CD4-positive, alpha-beta memory T cell (primary cell): ENCODE data around the gene FHOD1. TPM values are rescaled to one million over a fixed set of nuclear protein-coding genes. Genes with fewer than 3 reads are reported as not detected.

Source experiments
- CTCF ChIA-PET: fragments of 350-600 bp; sonication (Branson Sonifier 250); formaldehyde crosslinking; loops from one replicate; lab custom pipeline; 2021; ENCODE audit warnings: inconsistent platforms; ENCODE audit not compliant: partially characterized antibody; lab: Charles Lee
- POLR2A ChIA-PET: fragments of 350-600 bp; sonication (Branson Sonifier 250); formaldehyde crosslinking; loops from one replicate; lab custom pipeline; 2021; ENCODE audit not compliant: partially characterized antibody; lab: Charles Lee
- DNase-seq, 5 donors: peaks; one replicate each; pipeline versions ENCODE4 v3.0.0 to v3.0.0-alpha.2; 2020 to 2022; ENCODE audit warnings: mixed read lengths in 1 of 5
- H3K27ac ChIP-seq: one replicate; pipeline ENCODE4 v1.7.0; 2013; ENCODE audit warnings: low read depth, low read length
- H3K27me3 ChIP-seq: 2 replicates; pipeline ENCODE4 v1.7.0; 2013; ENCODE audit warnings: mild to moderate bottlenecking, low read length, moderate library complexity; ENCODE audit not compliant: insufficient read depth
- H3K36me3 ChIP-seq: 2 replicates; pipeline ENCODE4 v1.7.0; 2013; ENCODE audit warnings: mild to moderate bottlenecking, low read length, moderate library complexity; ENCODE audit not compliant: insufficient read depth
- H3K4me1 ChIP-seq: 2 replicates; pipeline ENCODE4 v1.7.0; 2013; ENCODE audit warnings: mild to moderate bottlenecking, low read length, moderate library complexity; ENCODE audit not compliant: insufficient read depth
- H3K4me3 ChIP-seq, 2 donors: one replicate each; pipeline ENCODE4 v1.7.0; 2013; ENCODE audit warnings: low read length in 2 of 2, mild to moderate bottlenecking in 1 of 2
- H3K9me3 ChIP-seq, 2 donors: one replicate each; pipeline ENCODE4 v1.7.0; 2013; ENCODE audit warnings: low read length in 2 of 2, control low read depth in 1 of 2; ENCODE audit not compliant: control insufficient read depth in 1 of 2
- H3K27ac Mint-ChIP-seq, 7 donors: one replicate each; pipeline ENCODE4 v1.8.0; 2020 to 2021; ENCODE audit warnings: mixed read lengths in 7 of 7, mild to moderate bottlenecking in 6 of 7, inconsistent platforms in 3 of 7, moderate library complexity in 3 of 7
- H3K27me3 Mint-ChIP-seq, 2 donors: one replicate each; pipeline ENCODE4 v1.8.0; 2020 to 2021; ENCODE audit warnings: mixed read lengths in 2 of 2
- H3K36me3 Mint-ChIP-seq, 2 donors: one replicate each; pipeline ENCODE4 v1.8.0; 2020 to 2021; ENCODE audit warnings: mixed read lengths in 2 of 2, inconsistent platforms in 1 of 2, mild to moderate bottlenecking in 1 of 2
- H3K4me1 Mint-ChIP-seq, 4 donors: one replicate each; pipeline ENCODE4 v1.8.0; 2020 to 2021; ENCODE audit warnings: mixed read lengths in 4 of 4, mild to moderate bottlenecking in 1 of 4
- H3K4me3 Mint-ChIP-seq, 8 donors: one replicate each; pipeline ENCODE4 v1.8.0; 2020 to 2021; ENCODE audit warnings: mixed read lengths in 8 of 8, mild to moderate bottlenecking in 7 of 8, moderate library complexity in 6 of 8, inconsistent platforms in 3 of 8
- H3K9me3 Mint-ChIP-seq, 8 donors: one replicate each; pipeline ENCODE4 v1.8.0; 2020 to 2021; ENCODE audit warnings: mixed read lengths in 8 of 8, mild to moderate bottlenecking in 5 of 8, inconsistent platforms in 3 of 8, moderate library complexity in 1 of 8
- intact Hi-C: fragments of 100-400 bp; cut with micrococcal nuclease; formaldehyde crosslinking; loops from one replicate; pipeline ENCODE4 v1.15.1; 2023
- polyA plus RNA-seq, 2 donors: library from polyadenylated mRNA; unstranded; fragments of 300-500 nt; fragmentation: Illumina TruSeq; gene quantifications; one replicate each; pipeline ENCODE4 v1.2.3, GENCODE V29; 2021
- total RNA-seq, 2 experiments: library from RNA; stranded (reverse); gene quantifications; one replicate each; pipeline ENCODE4 v1.2.3, GENCODE V29; 2021

Gene FHOD1
- total and polyA plus RNA-seq, 4 experiments from 2014 or later = 3.3 to 63.3 (median 31.0) TPM

DNA sequence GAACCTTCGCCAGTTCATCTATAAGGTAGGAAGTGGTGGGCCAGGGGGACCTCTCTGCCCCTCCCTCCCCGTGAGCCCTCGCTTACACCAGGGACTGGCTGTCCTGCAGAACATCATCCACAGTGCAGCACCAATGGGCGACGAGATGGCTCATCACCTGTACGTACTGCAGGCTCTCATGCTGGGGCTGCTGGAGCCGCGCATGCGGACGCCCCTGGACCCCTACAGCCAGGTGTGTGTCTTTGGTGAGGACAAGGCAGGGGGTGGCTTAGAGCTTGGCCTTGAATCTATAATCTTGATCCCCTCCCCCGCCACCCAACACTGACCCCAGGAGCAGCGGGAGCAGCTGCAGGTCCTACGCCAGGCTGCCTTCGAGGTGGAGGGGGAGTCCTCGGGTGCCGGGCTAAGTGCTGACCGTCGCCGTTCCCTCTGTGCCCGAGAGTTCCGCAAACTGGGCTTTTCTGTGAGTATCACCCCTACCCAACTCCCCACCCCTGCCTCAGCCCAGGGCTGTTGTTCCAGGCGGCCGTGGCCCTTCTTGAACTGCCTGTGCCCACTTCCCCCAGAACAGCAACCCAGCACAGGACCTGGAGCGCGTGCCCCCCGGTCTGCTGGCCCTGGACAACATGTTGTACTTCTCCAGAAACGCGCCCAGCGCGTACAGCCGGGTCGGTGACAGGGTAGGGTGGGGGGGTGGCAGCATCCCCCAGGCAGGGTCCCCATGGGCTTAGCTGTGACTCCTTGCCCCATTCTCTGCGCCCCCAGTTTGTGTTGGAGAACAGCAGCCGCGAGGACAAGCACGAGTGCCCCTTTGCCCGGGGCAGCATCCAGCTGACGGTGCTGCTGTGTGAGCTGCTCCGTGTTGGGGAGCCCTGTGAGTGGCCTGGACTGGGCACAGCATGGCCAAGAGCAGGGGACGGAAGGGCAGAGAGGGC lies 45.6 kb downstream of the FHOD1 start:
- H3K4me1 Mint-ChIP-seq = peaks cover 1 to 15% (median 7%) of the 10 kb centered on the region in 4 donors
- no peak for DNase-seq
- H3K27me3 Mint-ChIP-seq = no peaks in the 10 kb centered on the region
- ChIA-PET POLR2A (interaction anchor here (1.0 to 2.1 kb wide), 4 partner anchors 9 to 43 kb away, joined by 3 to 10 read pairs (median 4); partner anchors contain the start of genes E2F4 and TMEM208), CTCF (interaction anchor here (0.7 kb wide), 1 partner anchor 77 kb away, joined by 3 read pairs; no protein-coding TSS in a partner anchor)
- intact Hi-C loops = no loop called here
- Histone ChIP-seq H3K4me3 (no peak overlapping the region), H3K4me1 (no peaks in the 10 kb centered on the region), H3K9me3 (no peaks in the 10 kb centered on the region), H3K27ac (no peak overlapping the region), H3K27me3 (no peaks in the 10 kb centered on the region), H3K36me3 (peaks cover 36% of the 10 kb centered on the region)
- peaks cover 9 to 39% of the 10 kb centered on the region in 2 donors for H3K36me3 Mint-ChIP-seq
- no peak overlapping the region for H3K4me3 Mint-ChIP-seq
- H3K9me3 Mint-ChIP-seq = no peaks in the 10 kb centered on the region
- peak overlapping the region in 1 of 7 donors; percentile 29 for H3K27ac Mint-ChIP-seq

DNA sequence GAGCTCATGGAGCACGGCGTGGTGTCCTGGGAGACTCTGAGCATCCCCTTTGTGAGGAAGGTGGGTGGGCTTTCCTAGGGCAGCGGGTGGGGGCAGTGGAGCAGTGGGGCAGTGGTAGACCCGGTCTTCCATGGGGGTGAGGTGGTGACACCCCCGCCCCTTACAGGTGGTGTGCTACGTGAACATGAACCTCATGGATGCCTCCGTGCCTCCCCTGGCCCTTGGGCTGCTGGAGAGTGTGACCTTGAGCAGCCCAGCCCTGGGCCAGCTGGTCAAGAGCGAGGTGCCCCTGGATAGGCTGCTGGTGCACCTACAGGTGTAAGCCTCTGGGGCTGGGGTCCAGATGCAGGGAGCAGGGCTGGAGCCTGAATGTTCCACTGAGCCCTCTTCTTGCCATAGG lies 46.8 kb downstream of the FHOD1 start:
- H3K27me3 Mint-ChIP-seq = no peaks in the 10 kb centered on the region
- peaks cover 8 to 26% (median 16%) of the 10 kb centered on the region in 4 donors for H3K4me1 Mint-ChIP-seq
- Histone ChIP-seq H3K36me3 (peaks cover 48% of the 10 kb centered on the region), H3K27ac (no peak overlapping the region), H3K4me1 (no peaks in the 10 kb centered on the region), H3K9me3 (no peaks in the 10 kb centered on the region), H3K4me3 (no peak overlapping the region), H3K27me3 (no peaks in the 10 kb centered on the region)
- peak overlapping the region in 1 of 7 donors; percentile 31 for H3K27ac Mint-ChIP-seq
- intact Hi-C loops = no loop called here
- no peak overlapping the region for H3K4me3 Mint-ChIP-seq
- POLR2A ChIA-PET = interaction anchor here (1.7 kb wide), 1 partner anchor 44 kb away, joined by 10 read pairs; no protein-coding TSS in a partner anchor
- no peak for DNase-seq
- CTCF ChIA-PET = no interaction called here
- peaks cover 20 to 48% of the 10 kb centered on the region in 2 donors for H3K36me3 Mint-ChIP-seq
- peaks cover 0 to 2% (median 0%) of the 10 kb centered on the region in 8 donors for H3K9me3 Mint-ChIP-seq

DNA sequence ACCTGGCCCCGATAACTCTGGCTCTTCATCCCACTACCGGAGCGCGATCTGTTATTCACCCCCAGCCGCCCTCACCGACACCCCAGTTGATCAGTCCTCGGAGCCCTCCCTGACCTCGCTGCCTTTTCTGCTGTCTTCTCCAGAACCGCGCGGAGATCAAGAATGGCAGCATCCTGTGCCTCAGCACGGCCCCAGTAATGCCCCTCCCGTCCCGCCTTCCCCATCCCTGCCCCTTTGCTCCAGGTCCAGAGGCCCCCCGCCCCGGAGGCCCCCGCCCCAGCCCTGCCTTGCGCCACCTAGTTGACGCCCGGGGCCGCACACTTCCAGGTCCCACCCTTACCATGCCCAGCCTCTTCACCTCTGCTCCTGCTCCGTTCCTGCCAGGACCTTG lies 47.5 kb downstream of the FHOD1 start:
- Mint-ChIP-seq H3K27ac (peak overlapping the region in 2 of 7 donors; percentile 12 to 78), H3K4me1 (peaks cover 8 to 27% (median 17%) of the 10 kb centered on the region in 4 donors), H3K36me3 (peaks cover 22 to 54% of the 10 kb centered on the region in 2 donors), H3K4me3 (no peak overlapping the region), H3K27me3 (no peaks in the 10 kb centered on the region), H3K9me3 (peaks cover 0 to 2% (median 0%) of the 10 kb centered on the region in 8 donors)
- intact Hi-C loops = no loop called here
- Histone ChIP-seq H3K9me3 (no peaks in the 10 kb centered on the region), H3K27me3 (no peaks in the 10 kb centered on the region), H3K4me3 (no peak overlapping the region), H3K4me1 (no peaks in the 10 kb centered on the region), H3K36me3 (peaks cover 54% of the 10 kb centered on the region), H3K27ac (no peak overlapping the region)
- ChIA-PET CTCF (no interaction called here), POLR2A (interaction anchor here (0.6 to 3.5 kb wide), 3 partner anchors 9 to 45 kb away, joined by 3 to 11 read pairs (median 10); partner anchors contain the start of gene TMEM208)
- DNase-seq = no peak

DNA sequence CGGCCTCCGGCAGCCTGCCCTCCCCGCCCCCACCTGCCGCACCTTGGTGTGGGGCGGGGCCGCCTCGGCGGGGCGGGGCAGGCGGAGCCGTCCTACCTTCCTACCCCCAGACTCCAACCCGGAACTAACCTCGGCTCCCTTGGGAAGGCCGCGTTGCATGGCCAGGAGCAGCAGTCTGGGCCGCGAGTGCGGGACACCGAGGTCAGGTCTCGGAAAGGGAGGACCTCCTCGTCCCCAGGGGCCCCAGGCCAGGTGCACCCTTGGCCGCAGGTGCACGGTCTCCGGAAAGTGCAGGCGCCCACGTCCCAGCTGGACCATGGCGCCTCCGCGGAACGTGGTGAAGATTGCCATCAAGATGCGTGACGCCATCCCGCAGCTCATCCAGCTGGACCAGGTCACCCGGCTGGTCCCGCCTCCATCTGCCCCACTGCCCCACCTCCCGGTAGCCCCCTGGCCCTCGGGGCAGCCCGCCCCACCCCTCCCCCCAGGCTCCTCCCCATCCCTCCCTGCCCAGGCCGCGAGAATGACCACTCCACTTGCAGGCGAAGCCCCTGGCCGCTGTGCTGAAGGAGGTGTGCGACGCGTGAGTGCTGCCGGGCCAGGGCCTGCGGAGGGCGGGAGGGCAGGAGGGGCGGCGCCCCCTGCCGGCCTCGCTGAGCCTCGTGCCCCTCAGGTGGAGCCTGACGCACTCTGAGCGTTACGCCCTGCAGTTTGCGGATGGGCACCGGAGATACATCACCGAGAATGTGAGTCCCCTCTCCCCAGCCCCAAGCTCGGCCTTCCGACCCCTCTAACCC lies 48.1 kb downstream of the FHOD1 start, which contains the start of gene ELMO3:
ELMO3 (plus strand) TSS at position 121 of the 797 bp plus-strand sequence; CDS start at position 317, 196 bp downstream.
- CTCF ChIA-PET = interaction anchor here (1.3 to 1.8 kb wide), 3 partner anchors 24 to 44 kb away, joined by 3 to 8 read pairs (median 7); no protein-coding TSS in a partner anchor
- Mint-ChIP-seq H3K4me1 (peaks cover 8 to 32% (median 19%) of the 10 kb centered on the region in 4 donors), H3K9me3 (peaks cover 0 to 2% (median 0%) of the 10 kb centered on the region in 8 donors), H3K27me3 (no peaks in the 10 kb centered on the region), H3K36me3 (peaks cover 22 to 59% of the 10 kb centered on the region in 2 donors), H3K27ac (peak within 1 kb of the TSS in 5 of 7 donors; percentile 4 to 78 (median 70)), H3K4me3 (no peak within 1 kb of the TSS)
- Histone ChIP-seq H3K9me3 (no peaks in the 10 kb centered on the region), H3K27me3 (no peaks in the 10 kb centered on the region), H3K4me3 (no peak within 1 kb of the TSS), H3K36me3 (peaks cover 60% of the 10 kb centered on the region), H3K4me1 (peaks cover 1% of the 10 kb centered on the region), H3K27ac (no peak within 1 kb of the TSS)
- peak in 1 of 5 donors; percentile 9 for DNase-seq
- intact Hi-C loops = no loop called here
- POLR2A ChIA-PET = interaction anchor here (0.6 to 3.5 kb wide), 2 partner anchors 9 to 28 kb away, joined by 3 to 11 read pairs; partner anchors contain the start of gene TMEM208

DNA sequence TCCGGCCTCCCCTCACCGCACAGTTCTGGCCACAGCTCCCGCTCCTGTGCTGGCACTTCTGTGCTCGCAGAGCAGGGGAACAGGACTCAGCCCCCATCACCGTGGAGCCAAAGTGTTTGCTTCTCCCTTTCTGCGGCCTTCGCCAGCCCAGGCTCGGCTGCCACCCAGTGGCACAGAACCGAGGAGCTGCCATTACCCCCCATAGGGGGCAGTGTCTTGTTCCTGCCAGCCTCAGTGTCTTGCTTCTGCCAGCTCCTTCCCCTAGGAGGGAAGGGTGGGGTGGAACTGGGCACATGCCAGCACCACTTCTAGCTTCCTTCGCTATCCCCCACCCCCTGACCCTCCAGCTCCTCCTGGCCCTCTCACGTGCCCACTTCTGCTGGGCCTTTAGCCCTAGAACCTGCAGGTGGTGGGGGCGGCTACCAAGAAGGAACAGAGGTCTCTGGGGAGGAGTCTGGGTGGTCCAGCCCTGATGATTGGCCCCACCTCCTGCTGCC lies 49.0 kb downstream of the FHOD1 start:
- POLR2A ChIA-PET = interaction anchor here (1.0 to 3.5 kb wide), 2 partner anchors 29 to 43 kb away, joined by 4 to 11 read pairs; partner anchors contain the start of gene TMEM208
- H3K4me1 ChIP-seq = peaks cover 11% of the 10 kb centered on the region
- H3K27ac Mint-ChIP-seq = peak overlapping the region in 4 of 7 donors; percentile 53 to 78 (median 73)
- no peaks in the 10 kb centered on the region for H3K27me3 ChIP-seq
- H3K4me1 Mint-ChIP-seq = peaks cover 11 to 41% (median 28%) of the 10 kb centered on the region in 4 donors
- no peak overlapping the region for H3K27ac ChIP-seq
- DNase-seq = peak in 1 of 5 donors; percentile 22
- peaks cover 65% of the 10 kb centered on the region for H3K36me3 ChIP-seq
- H3K27me3 Mint-ChIP-seq = no peaks in the 10 kb centered on the region
- peaks cover 22 to 68% of the 10 kb centered on the region in 2 donors for H3K36me3 Mint-ChIP-seq
- H3K4me3 Mint-ChIP-seq = no peak overlapping the region
- intact Hi-C loops = no loop called here
- H3K9me3 Mint-ChIP-seq = peaks cover 0 to 2% (median 0%) of the 10 kb centered on the region in 8 donors
- H3K9me3 ChIP-seq = no peaks in the 10 kb centered on the region
- CTCF ChIA-PET = interaction anchor here (0.8 to 1.8 kb wide), 8 partner anchors 11 to 199 kb away, joined by 3 to 8 read pairs (median 4); partner anchors contain the start of gene FHOD1
- no peak overlapping the region for H3K4me3 ChIP-seq

DNA sequence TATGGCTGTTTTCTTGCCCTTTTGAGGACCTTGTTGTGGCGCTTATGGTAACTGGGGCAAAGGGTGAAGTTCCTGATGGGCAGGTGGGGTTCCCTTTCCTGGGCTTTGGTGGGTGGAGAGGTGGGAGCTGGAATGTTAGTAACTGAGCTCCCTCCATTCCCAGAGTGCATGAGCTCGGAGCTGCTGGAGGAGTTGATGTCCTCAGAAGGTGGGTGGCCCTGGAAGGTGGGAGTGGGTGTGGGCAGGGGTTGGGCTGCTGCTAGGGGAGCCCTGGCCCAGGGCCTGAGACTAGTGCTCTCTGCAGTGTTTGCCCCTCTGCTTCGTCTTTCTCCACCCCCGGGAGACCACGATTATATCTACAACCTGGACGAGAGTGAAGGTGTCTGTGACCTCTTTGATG lies 49.6 kb downstream of the FHOD1 start:
- H3K4me1 Mint-ChIP-seq = peaks cover 15 to 47% (median 32%) of the 10 kb centered on the region in 4 donors
- CTCF ChIA-PET = interaction anchor here (0.8 to 1.8 kb wide), 8 partner anchors 11 to 198 kb away, joined by 3 to 8 read pairs (median 4); partner anchors contain the start of gene FHOD1
- H3K27ac Mint-ChIP-seq = peak overlapping the region in 3 of 7 donors; percentile 4 to 76 (median 36)
- no peaks in the 10 kb centered on the region for H3K27me3 Mint-ChIP-seq
- no peaks in the 10 kb centered on the region for H3K27me3 ChIP-seq
- H3K36me3 Mint-ChIP-seq = peaks cover 22 to 69% of the 10 kb centered on the region in 2 donors
- intact Hi-C loops = no loop called here
- H3K4me3 ChIP-seq = no peak overlapping the region
- no peak overlapping the region for H3K4me3 Mint-ChIP-seq
- peaks cover 0 to 2% (median 0%) of the 10 kb centered on the region in 8 donors for H3K9me3 Mint-ChIP-seq
- H3K4me1 ChIP-seq = peaks cover 16% of the 10 kb centered on the region
- no peak for DNase-seq
- no peak overlapping the region for H3K27ac ChIP-seq
- H3K9me3 ChIP-seq = no peaks in the 10 kb centered on the region
- POLR2A ChIA-PET = interaction anchor here (1.0 to 3.5 kb wide), 2 partner anchors 29 to 43 kb away, joined by 4 to 11 read pairs; partner anchors contain the start of gene TMEM208
- H3K36me3 ChIP-seq = peaks cover 65% of the 10 kb centered on the region
